Measurements from ENCODE around the gene CAP1.

Gene CAP1

DNA sequence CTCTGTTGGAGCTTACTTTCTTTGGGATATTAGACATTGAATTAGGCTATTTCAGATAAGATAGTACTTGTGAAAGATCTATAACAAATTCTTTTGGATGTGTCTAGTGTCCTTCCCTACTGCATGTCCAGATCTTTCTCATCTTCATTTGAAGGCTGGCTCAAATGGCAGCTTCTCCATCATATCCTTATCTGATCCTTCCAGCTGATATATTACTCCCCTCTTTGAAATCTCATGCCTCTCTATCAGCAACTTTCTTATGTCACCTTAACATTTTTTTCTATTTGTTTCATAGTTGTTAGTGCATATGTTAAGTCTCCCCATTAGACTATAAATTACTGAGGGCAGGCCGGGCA, 17.5 kb downstream of the CAP1 start:
- H3K4me1 ChIP-seq: peaks cover 0 to 89% (median 35%) of the 10 kb centered on the region in 4 donors
- DNase-seq: no peak
- H3K9me3 ChIP-seq: no peaks in the 10 kb centered on the region
- no peak overlapping the region for H3K4me3 ChIP-seq
- H3K27me3 ChIP-seq: no peaks in the 10 kb centered on the region
- peaks cover 37 to 38% (median 37%) of the 10 kb centered on the region in 3 donors for H3K36me3 ChIP-seq
- H3K27ac ChIP-seq: no peak overlapping the region
- TF ChIP-seq, protein P1, sequence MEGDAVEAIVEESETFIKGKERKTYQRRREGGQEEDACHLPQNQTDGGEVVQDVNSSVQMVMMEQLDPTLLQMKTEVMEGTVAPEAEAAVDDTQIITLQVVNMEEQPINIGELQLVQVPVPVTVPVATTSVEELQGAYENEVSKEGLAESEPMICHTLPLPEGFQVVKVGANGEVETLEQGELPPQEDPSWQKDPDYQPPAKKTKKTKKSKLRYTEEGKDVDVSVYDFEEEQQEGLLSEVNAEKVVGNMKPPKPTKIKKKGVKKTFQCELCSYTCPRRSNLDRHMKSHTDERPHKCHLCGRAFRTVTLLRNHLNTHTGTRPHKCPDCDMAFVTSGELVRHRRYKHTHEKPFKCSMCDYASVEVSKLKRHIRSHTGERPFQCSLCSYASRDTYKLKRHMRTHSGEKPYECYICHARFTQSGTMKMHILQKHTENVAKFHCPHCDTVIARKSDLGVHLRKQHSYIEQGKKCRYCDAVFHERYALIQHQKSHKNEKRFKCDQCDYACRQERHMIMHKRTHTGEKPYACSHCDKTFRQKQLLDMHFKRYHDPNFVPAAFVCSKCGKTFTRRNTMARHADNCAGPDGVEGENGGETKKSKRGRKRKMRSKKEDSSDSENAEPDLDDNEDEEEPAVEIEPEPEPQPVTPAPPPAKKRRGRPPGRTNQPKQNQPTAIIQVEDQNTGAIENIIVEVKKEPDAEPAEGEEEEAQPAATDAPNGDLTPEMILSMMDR (IDR thresholded peaks at IDR 0.05): no peak
- intact Hi-C loops (cut with DNase I; ENCODE audit: low total_unique reads): no loop called here

DNA sequence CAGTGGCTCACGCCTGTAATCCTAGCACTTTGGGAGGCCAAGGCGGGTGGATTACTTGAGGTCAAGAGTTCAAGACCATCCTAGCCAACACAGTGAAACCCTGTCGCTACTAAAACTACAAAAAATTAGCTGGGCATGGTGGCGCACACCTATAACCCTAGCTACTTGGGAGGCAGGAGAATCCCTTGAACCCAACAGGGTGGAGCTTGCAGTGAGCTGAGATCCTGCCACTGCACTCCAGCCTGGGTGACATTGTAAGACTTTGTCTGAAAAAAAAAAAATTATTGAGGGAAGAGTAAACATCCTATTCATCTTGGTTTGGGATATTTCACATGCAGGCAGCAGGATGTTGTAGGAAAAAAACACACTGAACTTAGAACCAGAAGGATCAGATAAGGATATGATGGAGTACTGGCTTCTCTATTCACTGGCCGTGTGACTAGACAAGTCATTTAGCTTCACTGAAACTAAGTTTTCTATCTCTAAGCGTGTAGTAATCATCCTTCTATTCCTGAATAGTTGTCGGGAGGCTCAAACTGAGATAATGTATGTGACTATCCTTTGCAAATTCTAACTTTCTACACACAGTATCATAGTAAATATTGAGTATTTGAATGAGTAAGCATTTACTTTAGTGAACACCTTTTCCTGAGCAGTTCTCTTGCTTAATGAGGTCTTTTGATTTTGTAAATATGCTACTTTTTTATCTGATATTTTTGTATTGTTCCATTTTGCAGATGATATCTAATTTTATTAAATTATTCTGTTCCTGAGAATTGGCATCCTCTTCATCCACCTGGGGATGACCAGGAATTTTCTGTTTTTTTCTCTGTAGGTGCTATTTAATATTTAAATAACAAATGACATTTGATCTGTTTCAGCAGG, 18.2 kb downstream of the CAP1 start:
- H3K27ac ChIP-seq: no peak overlapping the region
- DNase-seq: no peak
- intact Hi-C loops (cut with DNase I; ENCODE audit: low total_unique reads): no loop called here

DNA sequence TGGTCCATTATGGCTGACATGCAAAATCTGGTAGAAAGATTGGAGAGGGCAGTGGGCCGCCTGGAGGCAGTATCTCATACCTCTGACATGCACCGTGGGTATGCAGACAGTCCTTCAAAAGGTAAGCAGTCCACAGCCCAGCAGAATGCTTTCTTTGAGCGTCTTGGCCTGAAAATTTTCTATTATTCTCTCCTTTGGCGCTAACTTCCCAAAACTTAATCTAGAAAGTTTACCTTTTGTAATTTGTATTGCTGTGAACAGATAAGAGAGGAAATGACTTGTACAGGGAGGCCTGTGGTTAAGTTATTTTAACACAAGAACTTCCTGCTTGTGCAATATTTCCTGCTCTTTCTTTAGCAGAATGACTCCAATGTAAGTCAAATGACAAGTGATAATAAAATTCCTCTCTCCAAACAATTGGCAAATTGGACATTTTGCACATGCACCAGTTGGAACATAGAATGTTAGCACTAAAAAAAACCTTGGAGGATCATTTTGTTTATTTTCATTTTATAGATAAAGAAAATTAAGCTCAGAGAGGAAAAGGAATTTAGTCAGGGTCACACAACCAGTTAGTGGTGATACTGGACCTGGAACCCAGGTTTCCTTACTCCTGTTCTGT, 18.9 kb downstream of the CAP1 start:
- no peak for DNase-seq
- TF ChIP-seq, protein P1 (IDR thresholded peaks at IDR 0.05): no peak
- Histone ChIP-seq H3K9me3 (no peaks in the 10 kb centered on the region), H3K27ac (peak overlapping the region; percentile 17 to 23), H3K27me3 (no peaks in the 10 kb centered on the region), H3K4me1 (peaks cover 0 to 75% (median 29%) of the 10 kb centered on the region in 4 donors), H3K4me3 (no peak overlapping the region), H3K36me3 (peaks cover 51 to 52% (median 51%) of the 10 kb centered on the region in 3 donors)
- intact Hi-C loops (cut with DNase I; ENCODE audit: low total_unique reads): no loop called here

More for the DNA sequence above, 18.2 kb downstream of the CAP1 start:
- TF ChIP-seq, protein P1 (IDR thresholded peaks at IDR 0.05): no peak
- Histone ChIP-seq H3K9me3 (no peaks in the 10 kb centered on the region), H3K4me3 (no peak overlapping the region), H3K4me1 (peaks cover 0 to 83% (median 30%) of the 10 kb centered on the region in 4 donors), H3K36me3 (peaks cover 44% of the 10 kb centered on the region in 3 donors), H3K27me3 (no peaks in the 10 kb centered on the region)

DNA sequence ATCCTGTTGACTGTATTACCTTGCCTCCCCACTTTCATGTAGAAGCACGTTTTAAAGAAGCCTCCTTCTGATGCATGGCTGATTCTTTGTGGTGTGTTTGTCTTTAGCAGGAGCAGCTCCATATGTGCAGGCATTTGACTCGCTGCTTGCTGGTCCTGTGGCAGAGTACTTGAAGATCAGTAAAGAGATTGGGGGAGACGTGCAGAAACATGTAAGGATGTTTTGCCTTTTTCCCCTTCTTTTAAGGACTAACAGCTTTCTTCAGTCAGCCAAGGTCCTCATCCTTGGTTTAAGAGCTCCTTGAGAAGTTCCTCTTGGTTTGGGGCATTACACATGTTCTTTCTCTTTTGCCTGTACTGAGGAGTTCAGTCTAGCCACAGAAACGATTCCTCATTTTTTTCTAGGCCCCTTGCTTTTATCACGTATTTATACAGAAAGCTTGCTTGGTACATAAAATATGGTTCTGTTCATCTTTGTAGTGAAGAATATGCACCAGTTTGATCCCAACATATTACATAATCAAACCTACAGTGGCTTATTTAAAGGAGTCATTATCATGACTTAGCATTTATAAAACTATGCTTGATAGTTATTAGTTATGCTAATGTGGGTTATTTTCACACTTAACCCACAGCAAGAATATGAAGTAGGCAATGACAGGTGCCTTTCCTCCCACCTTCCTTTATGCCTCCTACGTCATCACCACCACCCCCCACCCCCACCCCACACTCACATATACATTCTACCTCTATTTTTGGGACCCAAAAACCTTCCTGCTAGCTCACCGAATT, 19.6 kb downstream of the CAP1 start:
- intact Hi-C loops (cut with DNase I; ENCODE audit: low total_unique reads): no loop called here
- Histone ChIP-seq H3K4me1 (peaks cover 0 to 68% (median 24%) of the 10 kb centered on the region in 4 donors), H3K27ac (peak overlapping the region; percentile 17 to 23), H3K27me3 (no peaks in the 10 kb centered on the region), H3K4me3 (no peak overlapping the region), H3K9me3 (no peaks in the 10 kb centered on the region), H3K36me3 (peaks cover 58 to 59% (median 58%) of the 10 kb centered on the region in 3 donors)
- TF ChIP-seq, protein P1 (IDR thresholded peaks at IDR 0.05): no peak
- DNase-seq: no peak

DNA sequence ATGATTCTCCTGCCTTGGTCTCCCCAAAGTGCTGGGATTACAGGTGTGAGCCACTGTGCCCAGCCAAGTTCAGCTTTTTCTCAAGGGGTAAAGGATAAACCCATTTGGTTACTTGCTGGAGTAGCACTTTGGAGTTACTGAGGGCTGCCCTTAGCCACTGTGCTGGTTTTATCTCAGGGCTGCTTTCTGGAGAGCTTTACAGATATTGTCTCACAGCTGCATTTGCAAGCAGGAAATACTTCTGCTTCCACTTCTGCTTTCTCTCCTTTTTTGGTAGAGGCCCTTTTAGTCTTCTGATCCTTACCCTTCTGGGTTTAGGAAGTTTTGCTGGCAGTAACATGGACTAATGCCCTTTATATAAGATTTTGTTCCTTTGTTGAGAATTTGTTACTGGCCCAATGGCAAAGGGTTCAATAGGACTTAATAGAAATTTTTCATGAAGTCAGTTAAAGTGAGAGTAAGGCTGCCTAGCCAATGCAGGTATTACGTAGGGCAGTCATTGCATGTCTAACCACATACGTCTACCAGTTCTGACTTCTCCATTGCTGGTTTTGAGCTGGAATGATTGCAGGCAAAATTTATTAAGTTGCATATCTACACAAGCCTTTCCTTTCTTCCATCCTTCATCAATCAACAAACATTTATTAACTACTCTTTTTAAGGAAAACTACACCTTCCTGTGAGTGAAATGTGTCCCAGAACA, 24.4 kb downstream of the CAP1 start:
- no peaks in the 10 kb centered on the region for H3K9me3 ChIP-seq
- intact Hi-C loops (cut with DNase I; ENCODE audit: low total_unique reads): no loop called here
- H3K27ac ChIP-seq: no peak overlapping the region
- H3K27me3 ChIP-seq: no peaks in the 10 kb centered on the region
- TF ChIP-seq, protein P1 (IDR thresholded peaks at IDR 0.05): no peak
- H3K4me1 ChIP-seq: peaks cover 0 to 20% (median 6%) of the 10 kb centered on the region in 4 donors
- DNase-seq: no peak
- H3K36me3 ChIP-seq: peaks cover 98% of the 10 kb centered on the region in 3 donors
- H3K4me3 ChIP-seq: no peak overlapping the region

Data from tibial artery (tissue), 4 donors.